PC-3 (cell line): Measurements from ENCODE around the gene SLC2A13. TPM values are rescaled to one million over a fixed set of nuclear protein-coding genes. Genes with fewer than 3 reads are reported as not detected.

Experiments used
- ATAC-seq: fragments of 200-7000 bp; cut with Tn5 transposase; 2 replicates; pipeline ENCODE4 v1.9.1; 2020; ENCODE audit warnings: mild to moderate bottlenecking, moderate library complexity
- BruUV-seq: library from RNA; stranded (reverse); fragments of 400-500 nt; replicated peaks from 2 replicates; lab custom pipeline; 2021; lab: Mats Ljungman, UMichigan
- CTCF ChIA-PET: fragments of 300-600 bp; sonication (Branson Sonifier 250); formaldehyde crosslinking; loops from one replicate; lab custom pipeline; 2022; ENCODE audit warnings: antibody characterized with exemption; lab: Charles Lee
- POLR2A ChIA-PET: fragments of 300-600 bp; sonication (Branson Sonifier 250); formaldehyde crosslinking; loops from one replicate; lab custom pipeline; 2022; ENCODE audit warnings: antibody characterized with exemption; ENCODE audit not compliant: unreplicated experiment; lab: Charles Lee
- DNase-seq: peaks from one replicate; pipeline ENCODE4 v3.0.0-alpha.2; 2015
- H2AFZ ChIP-seq: fragments of 300-600 bp; sonication (generic); 2 replicates; pipeline ENCODE4 v1.6.0; 2016; ENCODE audit warnings: antibody characterized with exemption, low read length
- H3F3A ChIP-seq: fragments of 300-600 bp; sonication (generic); one replicate; pipeline ENCODE4 v1.6.0; 2017; ENCODE audit warnings: antibody characterized with exemption, low read length, control low read depth, mild to moderate bottlenecking; ENCODE audit not compliant: unreplicated experiment
- H3K27ac ChIP-seq: fragments of 300-600 bp; sonication (generic); 2 replicates; pipeline ENCODE4 v1.5.1; 2016; ENCODE audit warnings: mild to moderate bottlenecking, low read length
- H3K27me3 ChIP-seq: fragments of 300-600 bp; sonication (generic); 2 replicates; pipeline ENCODE4 v1.6.1; 2016; ENCODE audit warnings: low read length, mixed read lengths
- H3K36me3 ChIP-seq: fragments of 300-600 bp; sonication (generic); 2 replicates; pipeline ENCODE4 v1.6.1; 2016; ENCODE audit warnings: low read depth, mixed run types, low read length, mixed read lengths
- H3K4me1 ChIP-seq: fragments of 300-600 bp; sonication (generic); 2 replicates; pipeline ENCODE4 v1.5.1; 2016; ENCODE audit warnings: low read length; ENCODE audit not compliant: insufficient read depth
- H3K4me2 ChIP-seq: fragments of 300-600 bp; sonication (generic); 2 replicates; pipeline ENCODE4 v1.6.0; 2016; ENCODE audit warnings: low read length
- H3K4me3 ChIP-seq: fragments of 300-600 bp; sonication (generic); 2 replicates; pipeline ENCODE4 v1.5.1; 2016; ENCODE audit warnings: mild to moderate bottlenecking, low read length, mixed read lengths
- H3K79me2 ChIP-seq: fragments of 300-600 bp; sonication (generic); 2 replicates; pipeline ENCODE4 v1.6.1; 2017; ENCODE audit warnings: low read length, mixed read lengths
- H3K9ac ChIP-seq: fragments of 300-600 bp; sonication (generic); 2 replicates; pipeline ENCODE4 v1.6.0; 2016; ENCODE audit warnings: mild to moderate bottlenecking, low read length
- H3K9me2 ChIP-seq: fragments of 300-600 bp; sonication (generic); replicated peaks from 2 replicates; pipeline ENCODE4 v1.6.1; 2016; ENCODE audit warnings: mixed run types, low read length, mixed read lengths
- H3K9me3 ChIP-seq: fragments of 300-600 bp; sonication (generic); 2 replicates; pipeline ENCODE4 v1.6.1; 2016; ENCODE audit warnings: low read length, mixed read lengths
- H4K20me1 ChIP-seq: fragments of 300-600 bp; sonication (generic); 2 replicates; pipeline ENCODE4 v1.6.1; 2016; ENCODE audit warnings: low read length, mixed read lengths
- CTCF ChIP-seq: fragments of 300-600 bp; sonication (generic); conservative IDR thresholded peaks from 2 replicates; pipeline ENCODE4 v1.5.1; 2017; ENCODE audit warnings: antibody characterized with exemption, low read depth, mild to moderate bottlenecking, low read length
- EZH2 ChIP-seq: fragments of 300-600 bp; sonication (generic); IDR thresholded peaks from one replicate; pipeline ENCODE4 v1.6.1; 2017; ENCODE audit warnings: antibody characterized with exemption, mild to moderate bottlenecking, low read length; ENCODE audit not compliant: unreplicated experiment
- EZH2phosphoT487 ChIP-seq: fragments of 300-600 bp; sonication (generic); IDR thresholded peaks from 2 replicates; pipeline ENCODE4 v1.6.1; 2018; ENCODE audit warnings: mild to moderate bottlenecking, antibody characterized with exemption, low read length, borderline replicate concordance
- intact Hi-C: fragments of 100-400 bp; cut with micrococcal nuclease; formaldehyde crosslinking; loops from 2 replicates; pipeline ENCODE4 v1.9.0; 2023
- total RNA-seq: library from RNA; depleted of rRNA; stranded (reverse); fragments of >200 nt; gene quantifications from 2 replicates; pipeline ENCODE4 v1.2.3, GENCODE V29; 2014

The SLC2A13 gene
- total RNA-seq, 1 experiment from 2014 or later = 3.4 TPM

- Histone ChIP-seq H3K27me3 (no peaks in the 10 kb centered on the region), H3K36me3 (no peaks in the 10 kb centered on the region), H3K9me3 (no peaks in the 10 kb centered on the region), H4K20me1 (no peaks in the 10 kb centered on the region), H3K4me3 (no peak overlapping the region), H3K79me2 (no peaks in the 10 kb centered on the region), H3K9me2 (no peaks in the 10 kb centered on the region), H3F3A (no peaks in the 10 kb centered on the region), H2AFZ (no peak overlapping the region), H3K27ac (no peak overlapping the region), H3K4me2 (no peak overlapping the region), H3K9ac (no peak overlapping the region), H3K4me1 (no peaks in the 10 kb centered on the region)
- ATAC-seq (no peak), DNase-seq (no peak)
- BruUV-seq = no TSS peak
- TF ChIP-seq CTCF (no peak), EZH2phosphoT487 (no peak), EZH2 (no peak)
- POLR2A ChIA-PET = no interaction called here
- CTCF ChIA-PET = no interaction called here
- intact Hi-C loops = no loop called here
Measured at GRCh38 chr12:40065636-40066035, 40.2 kb downstream of the SLC2A13 start.

- no peak for TF ChIP-seq EZH2
- TF ChIP-seq EZH2phosphoT487 = no peak
- no peak for TF ChIP-seq CTCF
- H3F3A ChIP-seq = no peaks in the 10 kb centered on the region
- no peaks in the 10 kb centered on the region for H3K4me1 ChIP-seq
- ATAC-seq = no peak
- DNase-seq = no peak
- H3K4me2 ChIP-seq = no peak overlapping the region
- no peaks in the 10 kb centered on the region for H4K20me1 ChIP-seq
- POLR2A ChIA-PET = no interaction called here
- no peak overlapping the region for H2AFZ ChIP-seq
- intact Hi-C loops = no loop called here
- no peaks in the 10 kb centered on the region for H3K9me2 ChIP-seq
- CTCF ChIA-PET = no interaction called here
- H3K36me3 ChIP-seq = no peaks in the 10 kb centered on the region
- no peak overlapping the region for H3K9ac ChIP-seq
- no peaks in the 10 kb centered on the region for H3K79me2 ChIP-seq
- H3K9me3 ChIP-seq = no peaks in the 10 kb centered on the region
- H3K4me3 ChIP-seq = no peak overlapping the region
- no TSS peak for BruUV-seq
- no peaks in the 10 kb centered on the region for H3K27me3 ChIP-seq
- H3K27ac ChIP-seq = no peak overlapping the region
Measured at GRCh38 chr12:40063414-40063813, 42.5 kb downstream of the SLC2A13 start.

- Histone ChIP-seq H3K27me3 (no peaks in the 10 kb centered on the region), H3K27ac (no peak overlapping the region), H3K79me2 (no peaks in the 10 kb centered on the region), H3K4me1 (no peaks in the 10 kb centered on the region), H3K4me3 (no peak overlapping the region), H3K4me2 (no peak overlapping the region), H3K9me2 (no peaks in the 10 kb centered on the region), H3K9ac (no peak overlapping the region), H2AFZ (no peak overlapping the region), H4K20me1 (no peaks in the 10 kb centered on the region), H3K9me3 (no peaks in the 10 kb centered on the region), H3K36me3 (no peaks in the 10 kb centered on the region), H3F3A (no peaks in the 10 kb centered on the region)
- intact Hi-C loops = no loop called here
- POLR2A ChIA-PET = no interaction called here
- CTCF ChIA-PET = no interaction called here
- TF ChIP-seq EZH2phosphoT487 (no peak), EZH2 (no peak), CTCF (no peak)
- DNase-seq (no peak), ATAC-seq (no peak)
- no TSS peak for BruUV-seq
Measured at GRCh38 chr12:40058721-40059190, 47.1 kb downstream of the SLC2A13 start.
